ENCODE data around the gene NDE1. TPM values are rescaled to one million over a fixed set of nuclear protein-coding genes. Genes with fewer than 3 reads are reported as not detected.

NDE1 gene
- total RNA-seq, result 10 to 100 TPM; 22.9 to 73.5 (median 38.8) TPM

- peak; percentile 82 to 87 for DNase-seq (ENCODE audit: low spot score in 2 of 2)
- H3K36me3 ChIP-seq, result peaks cover 0 to 9% (median 0%) of the 10 kb centered on the region in 3 donors
- no peaks in the 10 kb centered on the region for H3K27me3 ChIP-seq
- no peaks in the 10 kb centered on the region for H3K9me3 ChIP-seq
- peak within 1 kb of the TSS; percentile 83 to 98 (median 90) for H3K4me3 ChIP-seq
- peak in 1 of 2 donors; percentile 69 for TF ChIP-seq EP300 (IDR thresholded peaks at IDR 0.05)
- TF ChIP-seq POLR2A (IDR thresholded peaks at IDR 0.05), result peak; percentile 62 to 82
- peak in 1 of 5 experiments; percentile 14 for TF ChIP-seq CTCF (IDR thresholded peaks at IDR 0.05)
- peak within 1 kb of the TSS; percentile 91 to 99 (median 98) for H3K27ac ChIP-seq
- peaks cover 0 to 44% (median 28%) of the 10 kb centered on the region in 4 donors for H3K4me1 ChIP-seq
- 0 to 1% methylated on average over 15 to 19 of the region's 71 CpGs for WGBS, 2 donors
Observed at GRCh38 chr16:15650019-15650697, at the start of gene NDE1. Gene NDE1, plus strand, starts transcription at chr16:15650245. Its CDS starts 14,534 bp downstream, at chr16:15664779.

GRCh38 chr16:15601212-15601879, 48.7 kb upstream of the NDE1 start:
- H3K27me3 ChIP-seq, result no peaks in the 10 kb centered on the region
- no peak for TF ChIP-seq POLR2A (IDR thresholded peaks at IDR 0.05)
- TF ChIP-seq EP300 (IDR thresholded peaks at IDR 0.05), result no peak
- no peak for TF ChIP-seq CTCF (IDR thresholded peaks at IDR 0.05)
- peak overlapping the region in 1 of 4 donors; percentile 18 for H3K27ac ChIP-seq
- no peak overlapping the region for H3K4me3 ChIP-seq
- peaks cover 0 to 13% (median 0%) of the 10 kb centered on the region in 4 donors for H3K4me1 ChIP-seq
- WGBS, 2 donors, result 84 to 85% methylated on average over 9 of the region's 9 CpGs
- H3K36me3 ChIP-seq, result peaks cover 9 to 100% (median 52%) of the 10 kb centered on the region in 3 donors
- H3K9me3 ChIP-seq, result no peaks in the 10 kb centered on the region
- DNase-seq (ENCODE audit: low spot score in 2 of 2), result no peak

- Histone ChIP-seq H3K27ac (no peak overlapping the region), H3K4me1 (peaks cover 0 to 11% (median 2%) of the 10 kb centered on the region in 4 donors), H3K36me3 (peaks cover 9 to 99% (median 44%) of the 10 kb centered on the region in 3 donors), H3K4me3 (no peak overlapping the region), H3K27me3 (no peaks in the 10 kb centered on the region), H3K9me3 (no peaks in the 10 kb centered on the region)
- DNase-seq (ENCODE audit: low spot score in 2 of 2), result no peak
- TF ChIP-seq CTCF (IDR thresholded peaks at IDR 0.05), result no peak
- no peak for TF ChIP-seq POLR2A (IDR thresholded peaks at IDR 0.05)
- 94 to 95% methylated on average over 23 of the region's 23 CpGs for WGBS, 2 donors
Observed at GRCh38 chr16:15602285-15603044, 47.6 kb upstream of the NDE1 start.

- DNase-seq (ENCODE audit: low spot score in 2 of 2), result no peak
- peaks cover 4 to 97% (median 43%) of the 10 kb centered on the region in 3 donors for H3K36me3 ChIP-seq
- H3K27me3 ChIP-seq, result no peaks in the 10 kb centered on the region
- TF ChIP-seq EP300 (IDR thresholded peaks at IDR 0.05), result peak in 1 of 2 donors; percentile 69
- no peak for TF ChIP-seq CTCF (IDR thresholded peaks at IDR 0.05)
- no peak overlapping the region for H3K4me3 ChIP-seq
- peaks cover 0 to 12% (median 3%) of the 10 kb centered on the region in 4 donors for H3K4me1 ChIP-seq
- peak overlapping the region in 3 of 4 donors; percentile 59 to 84 (median 80) for H3K27ac ChIP-seq
- WGBS, 2 donors, result 68 to 69% methylated on average over 14 of the region's 14 CpGs
- no peaks in the 10 kb centered on the region for H3K9me3 ChIP-seq
Observed at GRCh38 chr16:15604460-15605440, 45.3 kb upstream of the NDE1 start.
